ENCODE measurements around the gene ARHGEF37. TPM values are rescaled to one million over a fixed set of nuclear protein-coding genes. Genes with fewer than 3 reads are reported as not detected.

Gene ARHGEF37
- total and polyA plus RNA-seq, 9 of the 15 experiments (the other 6 are each of a cell fraction or from before 2014, with no cell fraction given): 0.01 to 0.27 (median 0.05) TPM

DNA sequence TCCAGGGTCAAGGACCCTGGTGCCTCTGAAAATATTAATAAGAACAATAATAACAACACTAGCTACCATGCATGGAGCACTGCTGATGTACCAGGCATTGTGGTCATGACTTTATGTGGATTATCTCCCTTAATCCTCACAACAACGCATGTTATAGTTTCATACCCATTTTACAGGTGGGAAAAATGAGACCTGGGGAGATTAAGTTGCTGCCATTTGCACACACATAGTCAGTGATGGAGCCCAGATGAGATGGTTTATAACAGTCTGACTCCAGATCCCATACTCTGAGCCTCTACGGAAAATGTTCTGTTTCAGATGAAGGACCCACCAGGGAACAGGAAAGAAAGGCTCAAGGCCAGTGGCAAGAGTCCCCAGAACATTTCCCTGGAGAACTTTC lies 100.6 kb downstream of the ARHGEF37 start (continued):
- no peak for TF ChIP-seq E2F5 (CRISPR knock-in tag; IDR thresholded peaks at IDR 0.05)
- no peak for TF ChIP-seq FOXA3 (CRISPR knock-in tag; conservative IDR thresholded peaks at IDR 0.05 in 1 of 2, IDR thresholded peaks at IDR 0.05 in 1 of 2)
- TF ChIP-seq TGIF2 (CRISPR knock-in tag; IDR thresholded peaks at IDR 0.05): no peak
- peak; percentile 95 for TF ChIP-seq RBM25 (IDR thresholded peaks at IDR 0.05; ENCODE audit: low read depth, low read length, severe bottlenecking)
- no peak for TF ChIP-seq CBFA2T2 (conservative IDR thresholded peaks at IDR 0.05)
- no peak for TF ChIP-seq NUFIP1 (IDR thresholded peaks at IDR 0.05; ENCODE audit: partially characterized antibody)
- TF ChIP-seq SNRNP70 (optimal IDR thresholded peaks at IDR 0.05; ENCODE audit: low read depth, low read length): no peak
- no peak for TF ChIP-seq XRCC3 (IDR thresholded peaks at IDR 0.05)
- no peak for TF ChIP-seq MBD1 (CRISPR knock-in tag; IDR thresholded peaks at IDR 0.05)
- TF ChIP-seq NRF1 (conservative IDR thresholded peaks at IDR 0.05 in 1 of 2, IDR thresholded peaks at IDR 0.05 in 1 of 2): no peak
- no peak for TF ChIP-seq ZNF79 (CRISPR knock-in tag; IDR thresholded peaks at IDR 0.05; ENCODE audit: low read depth)
- no peak for TF ChIP-seq ZNF696 (CRISPR knock-in tag; conservative IDR thresholded peaks at IDR 0.05)
- TF ChIP-seq CREBBP (IDR thresholded peaks at IDR 0.05; ENCODE audit: low read depth, low read length): no peak
- TF ChIP-seq ESRRA (IDR thresholded peaks at IDR 0.05; ENCODE audit: borderline replicate concordance, low read depth): no peak
- TF ChIP-seq ZNF224 (CRISPR knock-in tag; IDR thresholded peaks at IDR 0.05): no peak
- no peak for TF ChIP-seq ILF3 (IDR thresholded peaks at IDR 0.05; ENCODE audit: borderline replicate concordance)
- TF ChIP-seq ZNF143 (CRISPR knock-in tag; IDR thresholded peaks at IDR 0.05): no peak
- no peak for TF ChIP-seq RBM39 (optimal IDR thresholded peaks at IDR 0.05; ENCODE audit: low read depth, low read length)
- TF ChIP-seq MAFF (IDR thresholded peaks at IDR 0.05; ENCODE audit: low read length): no peak
- TF ChIP-seq BRCA1 (IDR thresholded peaks at IDR 0.05): no peak
- TF ChIP-seq BRCA1 (CRISPR knock-in tag; IDR thresholded peaks at IDR 0.05): no peak
- TF ChIP-seq PHF20 (IDR thresholded peaks at IDR 0.05; ENCODE audit: partially characterized antibody): no peak
- peak; percentile 92 for TF ChIP-seq ADNP (tag; IDR thresholded peaks at IDR 0.05)
- no peak for TF ChIP-seq NFRKB (IDR thresholded peaks at IDR 0.05; ENCODE audit: low read depth)
- no peak for TF ChIP-seq HMG20B (CRISPR knock-in tag; IDR thresholded peaks at IDR 0.05)

Measured in K562 (cell line).